Lung (tissue), 12 donors: Measurements from ENCODE around the gene FUT7. TPM values are rescaled to one million over a fixed set of nuclear protein-coding genes. Genes with fewer than 3 reads are reported as not detected.

Experiments used
- ATAC-seq: fragments of 200-7000 bp; cut with Tn5 transposase; one replicate; pipeline ENCODE4 v1.9.1; 2020; ENCODE audit warnings: moderate number of reproducible peaks; ENCODE audit not compliant: insufficient read depth, low FRiP score
- DNase-seq, 3 donors: peaks; one replicate each; pipeline ENCODE4 v3.0.0-alpha.2; 2013 to 2017
- H3K27ac ChIP-seq, 2 donors: one replicate each; pipeline ENCODE4 v1.5.1; 2013; ENCODE audit warnings: mild to moderate bottlenecking in 2 of 2, moderate library complexity in 2 of 2, control low read depth in 1 of 2, inconsistent platforms in 1 of 2, low read depth in 1 of 2, low read length in 1 of 2
- H3K27me3 ChIP-seq, 3 donors: one replicate each; pipeline ENCODE4 v1.5.1; 2013; ENCODE audit warnings: low read length in 2 of 3; ENCODE audit not compliant: control insufficient read depth in 3 of 3, insufficient read depth in 3 of 3
- H3K36me3 ChIP-seq, 4 donors: one replicate each; pipeline ENCODE4 v1.5.1; 2013; ENCODE audit warnings: low read length in 4 of 4, mild to moderate bottlenecking in 1 of 4, moderate library complexity in 1 of 4; ENCODE audit not compliant: control insufficient read depth in 4 of 4, insufficient read depth in 4 of 4
- H3K4me1 ChIP-seq, 5 donors: one replicate each; pipeline ENCODE4 v1.5.1; 2013; ENCODE audit warnings: low read length in 5 of 5, mild to moderate bottlenecking in 2 of 5, moderate library complexity in 1 of 5; ENCODE audit not compliant: control insufficient read depth in 5 of 5, insufficient read depth in 5 of 5
- H3K4me3 ChIP-seq: one replicate; pipeline ENCODE4 v1.5.1; 2013; ENCODE audit warnings: mild to moderate bottlenecking, control low read depth, moderate library complexity
- H3K9ac ChIP-seq, 2 donors: one replicate each; pipeline ENCODE4 v1.5.1; 2013; ENCODE audit warnings: low read length in 2 of 2, control low read depth in 1 of 2; ENCODE audit not compliant: insufficient read depth in 1 of 2
- H3K9me3 ChIP-seq, 4 donors: one replicate each; pipeline ENCODE4 v1.5.1; 2013; ENCODE audit warnings: low read length in 3 of 4, mild to moderate bottlenecking in 1 of 4, moderate library complexity in 1 of 4; ENCODE audit not compliant: control insufficient read depth in 4 of 4, insufficient read depth in 3 of 4
- WGBS, 2 donors: extraction: QIAGEN DNeasy Blood & Tissue Kit; methylation state at CpG; one replicate each; pipeline ENCODE4 v1.1.7; 2013; 5-methylcytosine and 5-hydroxymethylcytosine counted together
- polyA plus RNA-seq, 2 donors: library from polyadenylated mRNA; stranded (reverse); fragments of 200-250 nt; gene quantifications; one replicate each; pipeline ENCODE4 v1.2.1, GENCODE V29; 2013
- total RNA-seq, 2 donors: library from RNA; depleted of rRNA in 1 of 2; stranded (reverse); fragments of >200 nt in 1 of 2; gene quantifications; one replicate each; pipeline ENCODE4 v1.2.1, GENCODE V29; 2014 to 2021
- TF ChIP-seq, protein P1 (sequence below): IDR thresholded peaks from 2 replicates; pipeline ENCODE4 v1.5.1; 2012; ENCODE audit warnings: mild to moderate bottlenecking; ENCODE audit errors: control extremely low read depth, extremely low read depth
- donor health status: control.
- donor health status: control.
- donor health status: Bipolar disorder and iron deficiency.
- donor health status: healthy.
- donor health status: DM: yes; HTN: yes; CAD: no.

The FUT7 gene
- total and polyA plus RNA-seq, 4 donors = 0.37 to 5.5 (median 0.73) TPM

DNA sequence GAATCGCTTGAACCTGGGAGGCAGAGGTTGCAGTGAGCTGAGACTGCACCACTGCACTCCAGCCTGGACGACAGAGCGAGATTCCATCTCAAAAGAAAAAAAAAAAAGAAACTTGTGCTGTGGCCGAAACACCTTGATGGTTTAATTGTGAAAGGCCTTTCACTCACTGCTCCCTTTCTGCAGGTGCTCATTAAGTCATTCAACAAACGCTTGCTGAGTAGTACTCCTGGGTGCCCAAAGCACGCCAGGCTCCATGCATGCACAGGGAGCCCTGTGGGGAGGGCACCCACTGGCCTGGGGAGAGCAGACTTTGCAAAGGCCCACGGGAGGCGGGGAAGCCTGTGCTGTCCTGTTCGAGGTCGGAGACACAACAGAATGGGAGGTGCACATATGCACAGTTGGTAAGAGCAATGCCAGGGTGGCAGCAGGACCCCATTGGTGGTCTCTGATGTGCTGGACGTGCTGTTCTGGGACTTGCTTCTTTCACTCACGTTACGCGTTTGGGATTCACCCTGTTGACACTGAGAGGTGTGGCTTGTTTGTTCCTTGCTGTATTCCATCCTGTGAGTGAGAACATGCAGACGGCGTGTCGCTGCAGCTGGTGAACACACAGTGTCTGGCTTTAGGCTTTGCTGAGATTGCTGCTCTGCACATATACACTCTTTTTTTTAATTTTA, 25.0 kb upstream of the FUT7 start:
- no peak overlapping the region for H3K27ac ChIP-seq
- ATAC-seq (no peak), DNase-seq (peak; percentile 81 to 85 (median 81))
- no peaks in the 10 kb centered on the region for H3K36me3 ChIP-seq
- H3K9me3 ChIP-seq = no peaks in the 10 kb centered on the region
- peaks cover 0 to 16% (median 4%) of the 10 kb centered on the region in 3 donors for H3K27me3 ChIP-seq
- no peak overlapping the region for H3K4me3 ChIP-seq
- 79 to 84% methylated on average over 17 of the region's 17 CpGs for WGBS, 2 donors
- TF ChIP-seq, protein P1, sequence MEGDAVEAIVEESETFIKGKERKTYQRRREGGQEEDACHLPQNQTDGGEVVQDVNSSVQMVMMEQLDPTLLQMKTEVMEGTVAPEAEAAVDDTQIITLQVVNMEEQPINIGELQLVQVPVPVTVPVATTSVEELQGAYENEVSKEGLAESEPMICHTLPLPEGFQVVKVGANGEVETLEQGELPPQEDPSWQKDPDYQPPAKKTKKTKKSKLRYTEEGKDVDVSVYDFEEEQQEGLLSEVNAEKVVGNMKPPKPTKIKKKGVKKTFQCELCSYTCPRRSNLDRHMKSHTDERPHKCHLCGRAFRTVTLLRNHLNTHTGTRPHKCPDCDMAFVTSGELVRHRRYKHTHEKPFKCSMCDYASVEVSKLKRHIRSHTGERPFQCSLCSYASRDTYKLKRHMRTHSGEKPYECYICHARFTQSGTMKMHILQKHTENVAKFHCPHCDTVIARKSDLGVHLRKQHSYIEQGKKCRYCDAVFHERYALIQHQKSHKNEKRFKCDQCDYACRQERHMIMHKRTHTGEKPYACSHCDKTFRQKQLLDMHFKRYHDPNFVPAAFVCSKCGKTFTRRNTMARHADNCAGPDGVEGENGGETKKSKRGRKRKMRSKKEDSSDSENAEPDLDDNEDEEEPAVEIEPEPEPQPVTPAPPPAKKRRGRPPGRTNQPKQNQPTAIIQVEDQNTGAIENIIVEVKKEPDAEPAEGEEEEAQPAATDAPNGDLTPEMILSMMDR = no peak
- no peak overlapping the region for H3K9ac ChIP-seq
- peaks cover 0 to 39% (median 12%) of the 10 kb centered on the region in 5 donors for H3K4me1 ChIP-seq

DNA sequence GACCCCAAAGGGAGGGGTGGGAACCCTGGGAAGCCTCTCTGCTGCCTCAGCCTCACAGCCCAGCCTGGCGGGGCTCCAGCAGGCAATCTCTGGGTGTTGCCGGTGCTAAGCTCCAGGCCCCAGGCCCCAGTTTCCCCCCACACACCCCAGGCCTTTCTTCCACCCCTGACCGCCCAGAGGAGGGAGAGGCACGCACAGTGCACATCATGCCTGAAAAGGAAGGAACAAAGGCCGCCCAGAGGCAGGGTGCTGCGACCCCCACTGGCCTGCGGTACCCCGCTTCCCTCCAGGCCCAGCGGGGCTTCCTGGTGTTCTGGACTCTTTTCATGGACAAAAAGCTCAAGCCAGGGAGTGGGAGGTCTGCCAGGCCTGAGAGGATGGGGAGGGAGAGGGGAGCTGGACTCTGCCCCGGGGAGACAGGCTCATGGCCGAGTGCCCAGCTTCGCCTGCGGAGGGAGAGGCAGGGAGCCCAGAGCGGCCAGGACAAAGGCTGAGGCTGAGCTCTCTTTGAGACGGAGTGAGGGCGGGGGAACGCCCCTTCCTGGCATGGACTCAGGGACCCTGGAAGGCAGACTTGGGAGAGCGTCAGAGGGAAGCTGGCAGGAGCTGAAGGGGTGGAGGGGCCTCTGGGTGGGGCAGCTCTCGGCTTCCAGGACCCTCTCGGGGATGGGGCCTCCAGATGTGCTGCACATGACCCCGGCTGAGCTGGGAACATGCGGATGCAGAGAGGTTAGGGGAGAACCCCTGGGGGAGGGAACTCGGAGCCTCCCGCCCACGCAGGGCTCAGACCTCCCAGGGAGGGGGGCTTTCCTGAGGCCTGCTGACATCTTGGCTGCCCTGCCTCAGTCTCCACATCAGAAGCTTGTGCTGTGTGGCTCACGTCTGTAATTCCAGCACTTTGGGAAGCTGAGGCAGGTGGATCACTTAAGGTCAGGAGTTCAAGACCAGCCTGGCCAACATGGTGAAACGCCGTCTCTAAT, 23.8 kb upstream of the FUT7 start:
- H3K9ac ChIP-seq = no peak overlapping the region
- no peak overlapping the region for H3K27ac ChIP-seq
- TF ChIP-seq, protein P1 = no peak
- peak; percentile 98 to 99 (median 99) for DNase-seq
- H3K36me3 ChIP-seq = no peaks in the 10 kb centered on the region
- peaks cover 0 to 39% (median 12%) of the 10 kb centered on the region in 5 donors for H3K4me1 ChIP-seq
- 46 to 63% methylated on average over 28 of the region's 28 CpGs for WGBS, 2 donors
- H3K9me3 ChIP-seq = no peaks in the 10 kb centered on the region
- H3K4me3 ChIP-seq = no peak overlapping the region
- no peak for ATAC-seq
- peaks cover 0 to 16% (median 4%) of the 10 kb centered on the region in 3 donors for H3K27me3 ChIP-seq

- H3K9me3 ChIP-seq = no peaks in the 10 kb centered on the region
- WGBS, 2 donors = 83 to 92% methylated on average over 17 of the region's 17 CpGs
- no peaks in the 10 kb centered on the region for H3K36me3 ChIP-seq
- no peak overlapping the region for H3K9ac ChIP-seq
- H3K4me1 ChIP-seq = peaks cover 0 to 39% (median 12%) of the 10 kb centered on the region in 5 donors
- H3K4me3 ChIP-seq = no peak overlapping the region
- H3K27me3 ChIP-seq = peaks cover 0 to 16% (median 4%) of the 10 kb centered on the region in 3 donors
- no peak overlapping the region for H3K27ac ChIP-seq
- TF ChIP-seq, protein P1 = no peak
- no peak for DNase-seq
- no peak for ATAC-seq
These were observed 23.1 kb upstream of the FUT7 start for GRCh38 chr9:137054932-137055384.
